ENCODE measurements around the gene AUH. TPM values are rescaled to one million over a fixed set of nuclear protein-coding genes. Genes with fewer than 3 reads are reported as not detected.
"Not testable (repeated sequence)": the region's sequence is repeated elsewhere in the genome, so short reads cannot be mapped to it uniquely, and the experiment has no call there.

Gene AUH
- total RNA-seq, 1 experiment from 2014 or later: 29.2 TPM

DNA sequence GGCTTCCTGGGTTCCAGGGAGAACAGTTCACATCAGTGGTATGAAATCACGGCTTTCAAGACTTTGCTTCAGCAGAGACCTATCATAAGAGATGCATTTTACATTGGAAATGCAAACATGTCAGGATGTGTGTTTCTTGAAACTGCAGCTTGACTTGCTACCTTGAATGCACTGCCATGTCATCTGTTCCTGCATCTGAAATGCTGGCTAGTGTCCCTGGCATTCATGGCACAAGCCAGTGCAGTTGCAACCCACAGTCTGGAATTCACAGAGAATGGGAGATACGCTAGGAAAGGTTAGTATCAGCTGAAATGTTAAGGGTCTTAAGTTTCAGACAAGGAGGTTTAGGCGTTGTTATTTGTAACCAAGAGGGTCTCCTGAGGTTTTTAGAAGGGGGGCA, 37.2 kb upstream of the AUH start:
- Histone ChIP-seq H3K9ac (ENCODE audit: low read length) (no peak overlapping the region), H4K20me1 (ENCODE audit: insufficient read depth, low read depth, low read length) (no peaks in the 10 kb centered on the region), H3K4me3 (ENCODE audit: low read length) (no peak overlapping the region), H2AFZ (ENCODE audit: low read length) (no peak overlapping the region), H3K27ac (ENCODE audit: low read length) (no peak overlapping the region), H3K4me2 (ENCODE audit: low read depth, low read length, poor library complexity, severe bottlenecking) (no peak overlapping the region), H3K9me3 (ENCODE audit: low read length) (no peaks in the 10 kb centered on the region), H3K79me2 (ENCODE audit: low read length) (no peaks in the 10 kb centered on the region), H3K27me3 (ENCODE audit: low read length) (no peaks in the 10 kb centered on the region), H3K4me1 (ENCODE audit: low read length) (no peaks in the 10 kb centered on the region), H3K9me2 (replicated peaks; ENCODE audit: insufficient read depth, low read length) (no peaks in the 10 kb centered on the region), H3K36me3 (ENCODE audit: insufficient read depth, low read length) (no peaks in the 10 kb centered on the region)
- no peak for DNase-seq

DNA sequence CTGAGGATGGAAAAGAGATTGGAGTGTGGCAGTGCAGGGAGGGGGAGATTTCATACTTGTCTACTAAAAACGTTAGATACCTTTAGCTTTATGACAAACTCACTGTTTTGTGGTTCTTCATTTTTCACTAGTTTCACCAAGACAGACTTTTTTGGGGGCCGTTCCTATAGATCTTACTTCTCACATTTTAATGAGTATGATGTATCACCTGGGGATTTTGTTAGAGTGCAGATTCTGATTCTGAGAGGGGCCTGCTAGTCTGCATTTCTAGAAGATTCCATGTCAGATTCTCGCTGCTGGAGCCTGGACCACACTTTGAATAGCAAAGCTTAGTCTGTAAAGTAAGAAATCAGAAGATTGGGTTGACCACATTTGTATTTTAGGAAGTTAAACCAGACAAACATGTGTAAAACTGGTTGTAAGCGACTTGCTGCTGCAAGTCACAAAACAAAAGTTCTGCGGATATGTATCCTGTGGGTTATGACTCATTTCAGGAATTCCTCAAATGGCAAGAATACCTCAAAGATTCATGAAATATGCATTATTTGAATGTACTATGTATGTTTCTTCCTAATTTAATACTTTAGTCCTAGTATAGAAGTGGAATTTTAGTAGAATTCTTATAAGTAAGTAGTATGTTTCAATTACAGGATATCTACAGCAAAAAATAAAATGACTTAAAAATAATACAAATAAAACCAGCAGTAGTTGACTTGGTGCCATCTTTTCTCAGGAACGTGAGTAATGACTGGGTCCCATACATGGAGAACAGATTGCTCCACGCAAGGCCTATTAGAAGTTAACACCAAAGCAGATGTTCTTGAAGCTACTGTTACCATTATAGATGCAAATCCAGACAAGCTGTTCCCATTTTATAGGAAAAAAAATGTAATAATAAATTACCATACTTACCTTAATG, 34.1 kb upstream of the AUH start:
- Histone ChIP-seq H3K36me3 (ENCODE audit: insufficient read depth, low read length) (no peaks in the 10 kb centered on the region), H3K4me2 (ENCODE audit: low read depth, low read length, poor library complexity, severe bottlenecking) (no peak overlapping the region), H2AFZ (ENCODE audit: low read length) (no peak overlapping the region), H3K4me3 (ENCODE audit: low read length) (no peak overlapping the region), H3K9me2 (replicated peaks; ENCODE audit: insufficient read depth, low read length) (no peaks in the 10 kb centered on the region), H3K9ac (ENCODE audit: low read length) (no peak overlapping the region), H3K4me1 (ENCODE audit: low read length) (no peaks in the 10 kb centered on the region), H4K20me1 (ENCODE audit: insufficient read depth, low read depth, low read length) (no peaks in the 10 kb centered on the region), H3K27me3 (ENCODE audit: low read length) (no peaks in the 10 kb centered on the region), H3K79me2 (ENCODE audit: low read length) (no peaks in the 10 kb centered on the region), H3K27ac (ENCODE audit: low read length) (no peak overlapping the region), H3K9me3 (ENCODE audit: low read length) (no peaks in the 10 kb centered on the region)
- DNase-seq: no peak

DNA sequence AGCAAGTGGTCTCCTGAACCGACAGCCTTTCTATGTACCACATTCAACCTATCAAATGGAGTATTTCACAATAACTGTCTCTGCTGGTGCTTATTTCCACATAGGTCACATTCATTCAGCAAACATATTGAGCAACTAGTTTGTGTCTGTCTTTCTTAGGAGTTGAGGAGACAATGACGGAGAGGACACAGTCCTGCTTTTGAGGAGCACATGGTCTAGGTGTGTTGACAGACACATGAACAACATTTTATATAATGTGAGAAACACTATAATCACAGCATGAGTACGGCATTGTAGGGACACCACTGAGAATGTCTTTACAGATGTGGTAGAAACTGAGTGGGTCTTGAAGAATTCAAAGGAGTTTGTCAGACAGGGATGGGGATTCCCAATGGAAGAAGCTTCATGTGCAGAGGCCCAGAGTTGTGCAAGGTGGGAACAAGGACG, 33.4 kb upstream of the AUH start:
- Histone ChIP-seq H3K27ac (ENCODE audit: low read length) (no peak overlapping the region), H3K4me3 (ENCODE audit: low read length) (no peak overlapping the region), H3K79me2 (ENCODE audit: low read length) (no peaks in the 10 kb centered on the region), H2AFZ (ENCODE audit: low read length) (no peak overlapping the region), H3K9ac (ENCODE audit: low read length) (no peak overlapping the region), H3K9me2 (replicated peaks; ENCODE audit: insufficient read depth, low read length) (no peaks in the 10 kb centered on the region), H3K36me3 (ENCODE audit: insufficient read depth, low read length) (no peaks in the 10 kb centered on the region), H3K4me2 (ENCODE audit: low read depth, low read length, poor library complexity, severe bottlenecking) (no peak overlapping the region), H3K27me3 (ENCODE audit: low read length) (no peaks in the 10 kb centered on the region), H3K4me1 (ENCODE audit: low read length) (no peaks in the 10 kb centered on the region), H4K20me1 (ENCODE audit: insufficient read depth, low read depth, low read length) (no peaks in the 10 kb centered on the region), H3K9me3 (ENCODE audit: low read length) (no peaks in the 10 kb centered on the region)
- no peak for DNase-seq

DNA sequence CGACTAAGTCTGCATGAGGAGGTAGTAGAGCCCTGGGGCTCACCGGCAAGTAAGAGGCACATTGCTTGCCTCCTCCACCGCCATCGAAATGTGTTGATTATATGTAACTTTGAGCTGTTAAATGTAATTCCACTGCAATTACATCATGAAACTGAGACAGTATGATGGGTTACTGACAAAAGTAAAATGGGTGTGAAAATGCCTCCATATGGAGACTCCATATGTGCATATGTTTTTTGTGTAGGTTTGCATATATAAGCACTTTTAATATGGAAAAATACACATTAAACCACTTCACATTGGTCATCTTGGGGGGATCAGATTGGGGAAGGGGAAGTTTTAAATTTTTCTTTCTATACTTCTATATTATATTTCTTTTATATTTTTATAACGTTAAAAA, 32.1 kb upstream of the AUH start:
- no peak for DNase-seq
- Histone ChIP-seq H3K36me3 (ENCODE audit: insufficient read depth, low read length) (no peaks in the 10 kb centered on the region), H2AFZ (ENCODE audit: low read length) (no peak overlapping the region), H3K27me3 (ENCODE audit: low read length) (no peaks in the 10 kb centered on the region), H3K27ac (ENCODE audit: low read length) (no peak overlapping the region), H3K79me2 (ENCODE audit: low read length) (no peaks in the 10 kb centered on the region), H3K4me1 (ENCODE audit: low read length) (no peaks in the 10 kb centered on the region), H3K9me3 (ENCODE audit: low read length) (no peaks in the 10 kb centered on the region), H3K9ac (ENCODE audit: low read length) (no peak overlapping the region), H4K20me1 (ENCODE audit: insufficient read depth, low read depth, low read length) (no peaks in the 10 kb centered on the region), H3K9me2 (replicated peaks; ENCODE audit: insufficient read depth, low read length) (no peaks in the 10 kb centered on the region), H3K4me2 (ENCODE audit: low read depth, low read length, poor library complexity, severe bottlenecking) (no peak overlapping the region), H3K4me3 (ENCODE audit: low read length) (no peak overlapping the region)

DNA sequence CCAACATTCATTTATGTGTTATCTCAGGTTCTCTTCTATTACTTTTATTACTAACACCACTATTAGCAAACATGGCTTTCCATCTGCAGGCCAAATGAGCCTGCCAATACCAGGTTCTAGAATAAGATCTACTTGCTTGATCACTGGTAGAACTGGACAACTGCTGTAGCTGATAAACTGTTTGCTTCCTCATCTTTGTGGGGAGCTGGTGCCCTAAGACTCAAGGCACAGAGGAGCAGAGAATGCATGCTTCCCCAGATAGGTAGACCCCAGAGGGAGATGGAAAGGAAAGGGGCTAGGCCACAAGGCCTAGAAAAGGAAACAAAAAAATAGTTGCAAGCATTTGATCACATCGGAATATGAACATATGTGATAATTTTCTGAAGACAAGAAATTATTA, 30.7 kb upstream of the AUH start:
- H3K4me2 ChIP-seq (ENCODE audit: low read depth, low read length, poor library complexity, severe bottlenecking): no peak overlapping the region
- H4K20me1 ChIP-seq (ENCODE audit: insufficient read depth, low read depth, low read length): no peaks in the 10 kb centered on the region
- no peak overlapping the region for H2AFZ ChIP-seq (ENCODE audit: low read length)
- H3K36me3 ChIP-seq (ENCODE audit: insufficient read depth, low read length): no peaks in the 10 kb centered on the region
- H3K4me3 ChIP-seq (ENCODE audit: low read length): no peak overlapping the region
- no peak overlapping the region for H3K27ac ChIP-seq (ENCODE audit: low read length)
- H3K9ac ChIP-seq (ENCODE audit: low read length): no peak overlapping the region
- no peaks in the 10 kb centered on the region for H3K27me3 ChIP-seq (ENCODE audit: low read length)
- no peaks in the 10 kb centered on the region for H3K9me2 ChIP-seq (replicated peaks; ENCODE audit: insufficient read depth, low read length)
- no peaks in the 10 kb centered on the region for H3K79me2 ChIP-seq (ENCODE audit: low read length)
- no peak for DNase-seq
- no peaks in the 10 kb centered on the region for H3K9me3 ChIP-seq (ENCODE audit: low read length)
- no peaks in the 10 kb centered on the region for H3K4me1 ChIP-seq (ENCODE audit: low read length)

DNA sequence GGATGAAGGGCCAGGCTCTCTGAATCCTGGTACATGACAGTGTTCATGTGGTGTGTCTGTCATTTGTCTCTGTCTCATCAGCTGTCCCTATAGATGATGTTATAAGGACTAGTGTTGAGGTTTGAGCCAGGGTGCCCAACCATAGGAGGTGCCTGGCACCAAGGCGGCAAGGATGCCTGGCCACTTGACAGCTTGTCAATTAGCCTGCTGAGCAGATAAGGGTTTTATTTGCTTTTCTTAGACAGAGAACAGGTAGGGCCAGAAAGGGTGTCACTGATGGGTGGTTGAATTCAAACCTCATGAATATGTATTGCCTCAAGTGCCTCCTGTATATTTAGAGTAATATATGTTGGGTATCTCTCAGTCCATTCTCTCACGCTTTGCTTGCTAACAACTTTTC, 30.1 kb upstream of the AUH start:
- no peaks in the 10 kb centered on the region for H3K4me1 ChIP-seq (ENCODE audit: low read length)

DNA sequence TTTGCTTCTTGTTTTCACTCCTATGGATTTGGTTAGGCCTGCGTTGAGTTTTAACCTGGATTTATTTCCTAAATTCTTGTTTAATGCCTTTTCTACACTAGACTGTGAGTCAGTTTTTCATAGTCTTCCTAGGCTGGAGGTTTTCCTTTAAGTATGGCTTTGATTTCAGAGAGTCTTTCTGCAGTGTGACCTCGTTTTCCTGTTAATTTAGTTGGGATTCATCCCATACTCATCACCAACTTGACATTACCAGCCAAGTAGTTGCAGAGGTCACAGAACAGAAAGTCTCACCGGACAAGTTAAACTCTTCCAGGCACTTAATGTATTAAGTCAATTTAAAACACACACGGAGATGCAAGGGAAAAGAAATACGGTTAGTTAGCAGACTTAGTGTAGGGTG, 29.7 kb upstream of the AUH start:
- Histone ChIP-seq H4K20me1 (ENCODE audit: insufficient read depth, low read depth, low read length) (no peaks in the 10 kb centered on the region), H3K36me3 (ENCODE audit: insufficient read depth, low read length) (no peaks in the 10 kb centered on the region), H3K4me3 (ENCODE audit: low read length) (no peak overlapping the region), H3K27ac (ENCODE audit: low read length) (no peak overlapping the region), H3K4me2 (ENCODE audit: low read depth, low read length, poor library complexity, severe bottlenecking) (no peak overlapping the region), H3K4me1 (ENCODE audit: low read length) (no peaks in the 10 kb centered on the region), H3K27me3 (ENCODE audit: low read length) (no peaks in the 10 kb centered on the region), H3K9me2 (replicated peaks; ENCODE audit: insufficient read depth, low read length) (no peaks in the 10 kb centered on the region), H3K79me2 (ENCODE audit: low read length) (no peaks in the 10 kb centered on the region), H3K9me3 (ENCODE audit: low read length) (no peaks in the 10 kb centered on the region), H3K9ac (ENCODE audit: low read length) (no peak overlapping the region), H2AFZ (ENCODE audit: low read length) (no peak overlapping the region)
- DNase-seq: no peak

More for the DNA sequence above, 30.1 kb upstream of the AUH start:
- no peak overlapping the region for H2AFZ ChIP-seq (ENCODE audit: low read length)
- H3K27me3 ChIP-seq (ENCODE audit: low read length): no peaks in the 10 kb centered on the region
- no peaks in the 10 kb centered on the region for H3K79me2 ChIP-seq (ENCODE audit: low read length)
- no peaks in the 10 kb centered on the region for H3K9me2 ChIP-seq (replicated peaks; ENCODE audit: insufficient read depth, low read length)
- no peaks in the 10 kb centered on the region for H3K9me3 ChIP-seq (ENCODE audit: low read length)
- DNase-seq: no peak
- no peaks in the 10 kb centered on the region for H3K36me3 ChIP-seq (ENCODE audit: insufficient read depth, low read length)
- no peak overlapping the region for H3K27ac ChIP-seq (ENCODE audit: low read length)
- H3K4me3 ChIP-seq (ENCODE audit: low read length): no peak overlapping the region
- H4K20me1 ChIP-seq (ENCODE audit: insufficient read depth, low read depth, low read length): no peaks in the 10 kb centered on the region
- no peak overlapping the region for H3K4me2 ChIP-seq (ENCODE audit: low read depth, low read length, poor library complexity, severe bottlenecking)
- no peak overlapping the region for H3K9ac ChIP-seq (ENCODE audit: low read length)

DNA sequence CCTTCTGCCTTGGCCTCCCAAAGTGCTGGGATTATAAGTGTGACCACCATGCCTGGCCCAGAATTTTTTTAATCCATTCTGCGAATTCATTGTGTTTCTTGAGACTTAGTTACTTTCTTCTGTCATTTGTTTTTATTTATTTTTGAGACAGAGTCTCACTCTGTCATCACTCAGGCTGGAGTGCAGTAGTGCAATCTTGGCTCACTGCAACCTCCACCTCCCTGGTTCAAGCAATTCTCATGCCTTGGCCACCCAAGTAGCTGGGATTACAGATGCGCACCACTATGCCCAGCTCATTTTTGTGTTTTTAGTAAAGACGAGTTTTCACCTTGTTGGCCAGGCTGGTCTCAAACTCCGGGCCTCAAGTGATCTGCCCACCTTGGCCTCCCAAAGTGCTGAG, 28.0 kb upstream of the AUH start:
- not testable (repeated sequence) for H3K9ac ChIP-seq (ENCODE audit: low read length); H4K20me1 ChIP-seq (ENCODE audit: insufficient read depth, low read depth, low read length); H3K9me3 ChIP-seq (ENCODE audit: low read length); H2AFZ ChIP-seq (ENCODE audit: low read length); H3K4me3 ChIP-seq (ENCODE audit: low read length); H3K27me3 ChIP-seq (ENCODE audit: low read length); H3K36me3 ChIP-seq (ENCODE audit: insufficient read depth, low read length); DNase-seq; H3K79me2 ChIP-seq (ENCODE audit: low read length); H3K4me1 ChIP-seq (ENCODE audit: low read length); H3K27ac ChIP-seq (ENCODE audit: low read length); H3K9me2 ChIP-seq (replicated peaks; ENCODE audit: insufficient read depth, low read length); H3K4me2 ChIP-seq (ENCODE audit: low read depth, low read length, poor library complexity, severe bottlenecking)

Measured in Karpas-422 (cell line).